ENCODE measurements around the gene BCL3. TPM values are rescaled to one million over a fixed set of nuclear protein-coding genes. Genes with fewer than 3 reads are reported as not detected.
A peak's percentile ranks its signal among the peaks of the same experiment; 100 is the strongest.

Gene BCL3
- total RNA-seq, 1 experiment from 2014 or later, result 2.7 TPM

DNA sequence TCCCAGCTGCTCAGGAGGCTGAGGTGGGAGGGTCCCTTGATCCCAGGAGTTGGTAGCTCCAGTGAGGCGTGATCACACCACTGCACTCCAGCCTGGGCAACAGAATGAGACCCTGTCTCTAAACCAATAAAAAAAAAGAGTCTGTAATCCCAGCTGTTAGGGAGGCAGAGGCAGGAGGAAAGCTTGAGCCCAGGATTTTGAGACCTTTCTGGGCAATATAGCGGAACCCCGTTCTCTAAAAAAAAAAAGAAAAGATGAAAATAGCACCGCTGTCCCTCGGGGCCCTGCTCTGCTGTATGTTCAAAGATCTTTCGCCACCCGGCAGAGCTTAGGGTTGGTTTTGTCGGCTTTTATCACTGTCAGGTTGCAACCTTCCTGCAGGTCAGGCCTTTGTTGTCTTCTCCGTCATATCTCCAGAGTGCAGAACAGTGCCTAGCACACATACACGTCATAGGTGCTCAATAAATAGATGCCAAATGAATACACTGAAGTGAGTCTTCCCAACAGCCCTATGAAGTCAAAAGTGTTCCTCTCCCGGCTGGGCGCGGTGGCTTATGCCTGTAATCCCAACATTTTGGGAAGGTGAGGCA is 47.0 kb downstream of the BCL3 start:
- in situ Hi-C loops (cut with HindIII; ENCODE audit: low pct_unique_long_range_greater_than_20kb, low sequenced_read_pairs), result no loop called here
- no peak for DNase-seq (ENCODE audit: low read depth, low spot score)

DNA sequence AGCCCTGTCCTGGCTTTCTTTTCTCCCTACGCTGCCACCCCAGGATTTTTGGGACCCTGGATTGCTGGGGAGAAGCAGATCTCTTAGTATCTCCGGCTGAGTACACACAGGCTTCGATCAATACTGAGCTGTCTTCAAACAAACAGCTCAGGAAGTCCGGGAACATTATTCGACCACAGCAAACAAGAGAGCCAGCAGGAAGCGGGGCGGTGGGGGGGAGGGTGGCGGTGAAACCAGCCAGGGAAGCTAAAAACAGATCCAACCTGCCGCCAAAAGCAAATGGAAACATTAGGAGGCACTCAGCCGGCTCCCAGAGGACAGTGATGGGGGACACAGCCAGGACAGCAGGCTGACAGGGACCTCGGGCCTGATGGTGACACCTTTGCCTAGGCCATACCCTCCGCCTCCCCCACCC is 48.2 kb downstream of the BCL3 start:
- in situ Hi-C loops (cut with HindIII; ENCODE audit: low pct_unique_long_range_greater_than_20kb, low sequenced_read_pairs), result no loop called here
- no peak for DNase-seq (ENCODE audit: low read depth, low spot score)

DNA sequence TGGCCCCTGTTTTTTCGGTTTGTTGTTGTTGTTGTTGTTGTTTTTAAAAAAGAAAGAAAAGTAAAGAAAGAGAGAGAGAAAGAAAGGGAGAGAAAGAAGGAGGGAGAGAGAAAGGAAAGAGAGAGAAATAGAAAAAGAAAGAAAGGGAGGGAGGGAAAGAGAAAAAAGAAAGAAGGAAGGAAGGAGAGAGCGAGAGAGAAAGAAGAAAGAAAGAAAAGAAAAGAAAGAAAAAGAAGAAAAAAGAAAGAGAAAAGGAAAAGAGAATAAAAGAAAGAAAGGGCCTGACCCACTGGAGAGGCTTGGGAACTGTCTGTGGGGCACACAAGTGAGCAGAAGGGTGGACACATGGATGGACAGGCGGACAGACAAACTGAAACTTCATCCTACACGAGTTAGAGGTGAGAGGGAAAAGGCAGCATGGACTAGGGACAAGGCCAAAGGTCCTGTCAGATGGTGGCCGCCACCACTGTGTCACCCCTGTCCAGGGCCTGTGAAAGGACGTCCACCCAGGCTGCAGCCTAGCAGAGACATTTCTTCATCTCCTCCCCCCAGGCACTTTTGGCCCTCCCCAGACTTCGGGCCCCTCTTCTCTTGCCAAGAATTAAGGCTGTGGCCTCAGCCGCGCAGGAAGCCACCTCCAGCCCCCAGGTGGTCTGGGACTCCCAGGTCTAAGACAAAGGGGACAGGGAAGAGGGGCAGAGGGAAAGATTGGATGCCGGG is 51.3 kb downstream of the BCL3 start:
- in situ Hi-C loops (cut with HindIII; ENCODE audit: low pct_unique_long_range_greater_than_20kb, low sequenced_read_pairs), result no loop called here
- no peak for DNase-seq (ENCODE audit: low read depth, low spot score)

DNA sequence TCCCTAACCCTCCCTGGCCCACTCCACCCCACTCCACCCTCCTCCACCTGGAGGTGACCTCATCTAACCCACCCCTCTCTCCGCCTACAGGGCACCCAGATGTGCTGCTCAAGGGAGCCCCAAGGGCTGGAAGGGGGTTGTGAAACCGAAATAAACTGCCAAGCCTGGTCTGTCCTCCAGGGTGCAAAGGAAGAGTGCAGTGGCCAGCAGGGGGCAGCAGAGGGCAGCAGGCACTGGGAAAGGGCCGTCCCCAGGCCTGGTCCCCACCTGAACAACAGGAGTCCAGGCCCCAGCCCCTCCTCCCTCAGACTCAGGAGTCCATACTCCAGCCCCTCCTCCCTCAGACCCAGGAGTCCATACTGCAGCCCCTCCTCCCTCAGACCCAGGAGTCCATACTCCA is 52.0 kb downstream of the BCL3 start:
- in situ Hi-C loops (cut with HindIII; ENCODE audit: low pct_unique_long_range_greater_than_20kb, low sequenced_read_pairs), result no loop called here
- peak; percentile 74 for DNase-seq (ENCODE audit: low read depth, low spot score)

DNA sequence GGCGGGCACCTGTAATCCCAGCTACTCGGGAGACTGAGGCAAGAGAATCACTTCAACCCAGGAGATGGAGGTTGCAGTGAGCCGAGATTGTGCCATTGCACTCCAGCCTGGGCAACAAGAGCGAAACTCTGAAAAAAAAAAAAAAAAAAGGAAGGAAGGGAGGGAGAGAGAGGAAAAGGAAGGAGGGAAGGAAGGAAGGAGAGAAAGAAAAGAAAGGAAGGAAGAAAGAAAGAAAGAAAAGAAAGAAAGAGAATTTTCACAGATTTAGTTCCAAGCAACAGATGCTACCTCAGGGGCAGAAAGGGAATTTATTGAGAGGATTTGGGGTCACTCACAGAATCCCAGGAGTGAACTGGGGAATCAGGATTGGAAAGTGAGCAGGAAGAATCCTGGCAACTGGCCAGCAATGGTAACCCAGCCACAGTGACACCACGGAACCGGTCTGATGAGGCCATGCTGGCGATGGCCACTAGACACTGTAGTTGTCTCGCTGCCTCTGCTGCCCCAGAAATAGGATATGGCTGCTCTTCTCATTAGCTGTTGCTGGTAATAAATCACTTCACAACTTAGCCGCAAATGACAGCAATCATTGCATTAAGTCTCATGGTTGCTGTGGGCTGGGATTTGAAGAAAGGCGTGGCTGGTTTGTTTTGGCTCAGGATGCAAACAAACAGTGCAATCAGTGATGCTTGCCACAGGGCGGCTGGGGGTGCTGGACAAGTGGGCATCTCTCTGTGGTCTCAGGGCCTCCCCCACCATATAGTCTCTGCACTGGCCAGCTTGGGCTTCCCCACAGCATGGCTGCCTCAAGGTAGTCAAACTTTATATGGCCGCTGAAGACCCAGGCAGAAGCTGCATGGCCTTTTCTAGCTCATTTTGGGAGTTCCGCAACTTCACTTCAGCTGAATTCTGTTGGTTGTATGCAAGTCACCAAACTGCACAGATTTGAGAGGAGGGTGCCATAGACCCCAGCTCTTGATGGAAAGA is 55.2 kb downstream of the BCL3 start:
- in situ Hi-C loops (cut with HindIII; ENCODE audit: low pct_unique_long_range_greater_than_20kb, low sequenced_read_pairs), result no loop called here
- no peak for DNase-seq (ENCODE audit: low read depth, low spot score)

DNA sequence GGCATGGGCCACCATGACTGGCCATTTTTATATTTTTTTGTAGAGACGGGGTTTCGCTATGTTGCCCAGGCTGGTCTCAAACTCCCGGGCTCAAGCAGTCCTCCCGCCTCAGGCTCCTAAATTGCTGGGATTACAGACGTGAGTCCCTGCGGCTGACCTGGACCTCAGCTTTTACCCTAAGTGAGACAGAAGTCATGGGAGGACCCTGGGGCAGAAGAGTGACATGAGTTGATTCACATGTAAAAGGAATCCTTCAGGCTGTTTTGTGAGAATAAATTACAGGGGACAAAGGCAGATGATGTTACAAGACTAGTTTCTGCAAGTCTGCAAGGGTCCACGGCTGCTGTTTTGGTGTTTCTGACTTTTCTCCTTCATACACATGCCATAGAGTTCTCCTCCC is 57.8 kb downstream of the BCL3 start:
- no peak for DNase-seq (ENCODE audit: low read depth, low spot score)
- in situ Hi-C loops (cut with HindIII; ENCODE audit: low pct_unique_long_range_greater_than_20kb, low sequenced_read_pairs), result no loop called here

DNA sequence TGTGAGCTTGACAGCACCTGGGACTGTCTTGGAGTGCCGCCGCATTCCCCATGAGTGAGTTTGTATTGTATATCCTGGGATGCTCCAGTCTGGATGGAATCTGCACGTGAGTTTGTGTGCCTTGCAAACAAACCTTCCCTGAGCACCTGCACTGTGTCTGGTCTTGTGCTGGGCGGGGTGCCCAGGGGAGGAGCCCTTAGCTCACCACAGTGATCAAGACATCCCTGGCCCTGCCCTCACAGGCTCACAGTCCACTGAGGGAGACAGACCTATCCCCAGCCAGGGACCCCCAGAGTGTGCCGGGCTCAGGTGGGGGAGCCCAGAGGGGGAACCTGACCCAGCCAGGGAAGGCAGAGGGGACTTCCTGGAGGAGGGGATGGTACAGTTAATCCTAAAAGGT is 58.7 kb downstream of the BCL3 start:
- in situ Hi-C loops (cut with HindIII; ENCODE audit: low pct_unique_long_range_greater_than_20kb, low sequenced_read_pairs), result no loop called here
- DNase-seq (ENCODE audit: low read depth, low spot score), result no peak

DNA sequence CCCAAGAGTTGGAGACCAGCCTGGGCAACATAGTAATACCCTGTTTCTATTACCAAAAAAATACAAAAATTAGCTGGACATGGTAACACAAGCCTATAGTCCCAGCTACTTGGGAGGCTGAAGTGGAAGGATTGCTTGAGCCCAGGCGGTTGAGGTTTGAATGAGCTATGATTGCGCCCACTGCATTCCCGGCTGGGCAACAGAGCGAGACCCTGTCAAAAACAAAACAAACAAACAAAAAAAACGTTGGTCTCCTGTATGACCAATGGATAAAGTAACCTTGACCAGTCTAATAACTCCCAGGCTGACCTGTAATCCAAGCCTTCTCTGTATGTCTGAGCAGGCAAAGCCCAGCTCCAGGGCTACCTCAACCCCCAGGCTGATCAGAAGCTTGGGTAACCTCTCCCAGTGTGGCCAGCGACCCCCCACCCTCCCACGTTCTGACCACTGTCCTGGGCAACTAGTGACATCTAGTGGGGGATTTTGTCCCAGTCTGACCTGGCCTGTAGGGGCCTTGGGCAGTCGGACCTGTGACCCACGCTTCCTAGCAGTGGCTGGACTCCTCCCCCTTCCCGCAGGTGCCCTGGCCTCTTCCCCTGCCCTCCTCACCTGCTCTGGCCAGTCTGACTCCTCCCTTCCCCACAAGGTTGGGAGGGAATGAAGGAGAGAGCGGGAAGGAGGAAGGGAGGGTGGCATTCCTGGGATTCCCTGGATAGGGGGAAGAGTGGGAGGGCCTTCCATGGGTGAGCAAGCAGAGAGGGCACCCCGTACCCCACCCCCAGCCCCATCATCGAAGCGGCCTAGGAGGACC is 59.3 kb downstream of the BCL3 start:
- DNase-seq (ENCODE audit: low read depth, low spot score), result peak; percentile 57
- in situ Hi-C loops (cut with HindIII; ENCODE audit: low pct_unique_long_range_greater_than_20kb, low sequenced_read_pairs), result no loop called here

DNA sequence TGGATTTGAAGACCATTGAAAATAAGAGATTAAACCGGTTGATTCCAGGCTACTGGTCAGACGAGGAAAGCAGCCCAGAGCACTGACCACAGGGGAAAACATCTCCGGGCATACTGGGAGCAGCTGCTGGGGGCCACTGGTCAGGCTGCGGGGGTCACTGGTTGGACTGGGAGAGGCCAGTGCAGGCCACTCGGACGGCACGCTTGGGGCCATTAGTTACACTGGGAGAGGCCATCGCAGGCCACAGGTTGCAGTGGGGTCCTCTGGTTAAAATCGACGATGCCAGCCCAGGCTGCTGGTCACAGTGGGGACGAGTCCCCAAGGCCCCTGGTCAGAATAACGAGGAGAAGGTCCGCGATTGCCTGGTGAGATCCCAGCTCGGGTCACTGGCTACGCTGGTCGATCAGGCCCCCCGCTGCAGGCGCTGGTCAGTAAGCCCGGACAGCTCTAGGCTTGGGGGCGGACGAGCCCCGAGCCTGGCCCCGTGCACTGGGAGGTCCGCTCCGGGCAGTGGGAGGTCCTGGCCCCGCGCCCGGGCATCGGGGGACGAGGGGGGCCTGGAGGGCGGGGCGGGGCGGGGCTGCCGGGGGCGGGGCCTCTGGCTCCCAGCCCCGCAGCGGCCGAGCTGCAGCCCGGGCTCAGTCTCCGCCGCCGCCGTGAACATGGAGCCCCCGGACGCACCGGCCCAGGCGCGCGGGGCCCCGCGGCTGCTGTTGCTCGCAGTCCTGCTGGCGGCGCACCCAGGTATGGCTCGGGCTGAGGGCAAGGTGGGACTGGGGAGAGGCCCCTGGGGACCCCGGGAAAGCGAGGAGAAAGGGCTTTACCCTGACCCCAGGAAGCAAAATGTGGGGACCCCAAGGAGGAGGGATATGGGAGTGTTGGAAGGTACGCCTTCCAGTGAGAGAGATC is 60.2 kb downstream of the BCL3 start, which contains the start of gene BCAM:
BCAM (plus strand) TSS at position 641 of the 909 bp plus-strand sequence; CDS start at position 663, 22 bp downstream.
- in situ Hi-C loops (cut with HindIII; ENCODE audit: low pct_unique_long_range_greater_than_20kb, low sequenced_read_pairs), result no loop called here
- DNase-seq (ENCODE audit: low read depth, low spot score), result peak; percentile 42

Small RNA genes within 50 kb of the gene (small RNA-seq; reads per million reads assigned to genes)
- gene RF00156 (0 reads per million in 2 experiments), gene RF00285 (0 reads per million in 2 experiments)

Other genes with a start within 250 kb of the BCL3 start
- gene ZNF180, start 248.2 kb upstream of the BCL3 start, total RNA-seq (2014; rRNA removed; shearing (Covaris generic)), result 6.7 and 7.4 TPM in 2 replicates
- not detected in 2 replicates for gene CEACAM20, start 219.0 kb upstream of the BCL3 start, total RNA-seq (2014; rRNA removed; shearing (Covaris generic))
- not detected in 2 replicates for gene IGSF23, start 135.1 kb upstream of the BCL3 start, total RNA-seq (2014; rRNA removed; shearing (Covaris generic))
- gene PVR, start 104.8 kb upstream of the BCL3 start, total RNA-seq (2014; rRNA removed; shearing (Covaris generic)), result 56.0 and 56.4 TPM in 2 replicates
- 0.16 and 0.51 TPM in 2 replicates for gene CEACAM19, start 77.2 kb upstream of the BCL3 start, total RNA-seq (2014; rRNA removed; shearing (Covaris generic))
- gene CEACAM16, start 49.6 kb upstream of the BCL3 start, total RNA-seq (2014; rRNA removed; shearing (Covaris generic)), result not detected in 2 replicates
- not detected in 2 replicates for gene CBLC, start 29.2 kb downstream of the BCL3 start, total RNA-seq (2014; rRNA removed; shearing (Covaris generic))
- 1.1 and 2.1 TPM in 2 replicates for gene BCAM, start 60.4 kb downstream of the BCL3 start, total RNA-seq (2014; rRNA removed; shearing (Covaris generic))
- gene NECTIN2, start 97.6 kb downstream of the BCL3 start, total RNA-seq (2014; rRNA removed; shearing (Covaris generic)), result 27.3 and 32.6 TPM in 2 replicates
- 96.6 and 106 TPM in 2 replicates for gene TOMM40, start 142.5 kb downstream of the BCL3 start, total RNA-seq (2014; rRNA removed; shearing (Covaris generic))
- gene APOE, start 157.1 kb downstream of the BCL3 start, total RNA-seq (2014; rRNA removed; shearing (Covaris generic)), result 225 and 263 TPM in 2 replicates
- 17.3 and 34.2 TPM in 2 replicates for gene APOC1, start 165.9 kb downstream of the BCL3 start, total RNA-seq (2014; rRNA removed; shearing (Covaris generic))
- gene APOC4, start 193.5 kb downstream of the BCL3 start, total RNA-seq (2014; rRNA removed; shearing (Covaris generic)), result not detected in 2 replicates
- gene APOC2, start 197.3 kb downstream of the BCL3 start, total RNA-seq (2014; rRNA removed; shearing (Covaris generic)), result 1.8 and 3.4 TPM in 2 replicates
- 24.8 and 35.9 TPM in 2 replicates for gene CLPTM1, start 206.7 kb downstream of the BCL3 start, total RNA-seq (2014; rRNA removed; shearing (Covaris generic))